Glomerular visceral epithelial cell (primary cell): ENCODE measurements around the gene TBC1D9.

Experiments
- DNase-seq: peaks from one replicate; pipeline ENCODE4 v3.0.0-alpha.2; 2016; ENCODE audit errors: extremely low spot score

TBC1D9 gene

GRCh38 chr4:140720387-140721304 is 35.5 kb downstream of the TBC1D9 start:
- DNase-seq = no peak

- no peak for DNase-seq
These were observed 36.5 kb downstream of the TBC1D9 start for GRCh38 chr4:140719686-140720085.

DNA sequence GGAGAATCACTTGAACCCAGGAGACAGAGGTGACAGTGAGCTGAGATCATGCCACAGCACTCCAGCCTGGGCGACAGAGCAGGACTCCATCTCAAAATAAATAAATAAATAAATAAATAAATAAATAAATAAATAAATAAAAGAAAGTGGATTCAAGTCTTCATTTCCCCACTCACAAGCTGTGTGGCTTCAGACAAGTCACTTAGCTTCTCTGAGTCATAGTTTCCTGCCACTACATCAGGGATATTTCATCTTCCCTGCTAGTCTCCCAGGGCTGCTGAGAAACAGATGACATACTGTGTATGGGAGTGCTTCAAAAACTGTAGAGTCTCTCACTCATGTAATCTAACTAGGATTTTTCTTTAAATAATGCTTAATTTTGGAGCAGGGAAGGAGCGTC is 37.2 kb downstream of the TBC1D9 start:
- DNase-seq = peak; percentile 24

DNA sequence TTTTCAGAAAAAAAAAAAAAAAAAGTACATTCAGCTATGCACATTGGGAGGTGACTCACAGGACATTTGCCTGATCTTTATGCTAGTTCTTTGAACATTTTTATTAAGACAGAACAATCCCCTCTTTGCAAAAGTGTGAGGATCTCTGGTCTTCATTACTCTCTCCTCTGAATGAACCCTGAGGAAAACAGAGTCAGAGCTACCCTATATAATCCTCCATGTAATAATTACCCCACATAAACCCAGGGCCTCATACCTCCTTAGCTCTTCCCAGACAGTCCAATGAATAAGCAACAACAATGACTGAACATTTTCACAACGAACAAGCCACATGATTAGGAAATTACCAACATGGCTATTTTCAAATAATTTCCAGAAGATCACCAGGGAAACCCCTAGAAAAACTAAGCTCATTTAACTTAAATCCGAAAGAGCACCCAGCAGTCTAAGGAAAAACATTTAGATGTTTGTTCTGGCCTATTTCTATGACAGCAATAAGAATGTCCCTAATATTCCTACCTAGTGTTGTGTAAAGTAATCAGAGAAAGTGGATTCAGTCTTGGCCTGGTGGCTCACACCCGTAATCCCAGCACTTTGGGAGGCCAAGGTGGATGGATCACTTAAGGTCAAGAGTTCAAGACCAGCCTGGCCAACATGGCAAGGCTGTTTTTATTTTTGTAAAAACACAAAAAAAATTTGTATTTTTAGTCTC is 37.8 kb downstream of the TBC1D9 start:
- peak; percentile 33 for DNase-seq

DNA sequence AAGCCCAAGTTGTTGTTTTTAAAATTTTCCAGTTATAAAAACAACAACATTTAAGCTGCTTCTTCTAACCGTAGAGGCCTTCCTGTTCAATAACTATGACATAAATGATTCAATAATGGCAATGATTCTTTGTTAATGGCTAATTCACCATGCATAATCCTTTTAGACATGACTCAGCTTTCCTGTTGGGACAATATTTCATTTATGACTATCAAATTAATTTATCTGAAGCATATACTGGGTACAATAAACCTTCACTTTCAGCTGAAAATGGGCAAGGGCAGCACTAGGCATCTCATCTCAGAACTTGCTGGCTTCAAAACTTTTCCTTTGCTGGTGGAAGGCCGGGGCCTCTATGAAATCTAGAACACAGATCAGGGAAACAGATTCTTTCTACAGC is 38.9 kb downstream of the TBC1D9 start:
- DNase-seq = no peak

DNA sequence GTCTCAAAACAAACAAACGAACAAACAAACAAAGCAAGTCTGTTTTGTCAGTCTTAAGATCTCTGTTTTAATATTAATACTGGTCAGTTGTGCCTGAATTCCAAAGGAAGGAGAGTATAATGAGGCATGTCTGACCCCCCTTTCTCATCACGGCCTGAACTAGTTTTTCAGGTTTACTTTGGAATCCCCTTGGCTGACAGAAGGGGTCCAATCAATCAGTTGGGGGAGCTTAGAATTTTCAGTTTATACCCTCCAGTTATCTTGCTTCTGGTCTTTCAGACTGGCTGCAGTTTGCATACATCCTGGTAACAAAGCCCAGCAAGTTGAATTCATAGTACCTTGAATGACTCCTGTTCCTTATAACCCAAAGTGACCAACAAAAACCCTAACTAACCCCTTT is 41.1 kb downstream of the TBC1D9 start:
- DNase-seq = no peak

- DNase-seq = no peak
These were observed 44.3 kb downstream of the TBC1D9 start for GRCh38 chr4:140711910-140712309.

DNA sequence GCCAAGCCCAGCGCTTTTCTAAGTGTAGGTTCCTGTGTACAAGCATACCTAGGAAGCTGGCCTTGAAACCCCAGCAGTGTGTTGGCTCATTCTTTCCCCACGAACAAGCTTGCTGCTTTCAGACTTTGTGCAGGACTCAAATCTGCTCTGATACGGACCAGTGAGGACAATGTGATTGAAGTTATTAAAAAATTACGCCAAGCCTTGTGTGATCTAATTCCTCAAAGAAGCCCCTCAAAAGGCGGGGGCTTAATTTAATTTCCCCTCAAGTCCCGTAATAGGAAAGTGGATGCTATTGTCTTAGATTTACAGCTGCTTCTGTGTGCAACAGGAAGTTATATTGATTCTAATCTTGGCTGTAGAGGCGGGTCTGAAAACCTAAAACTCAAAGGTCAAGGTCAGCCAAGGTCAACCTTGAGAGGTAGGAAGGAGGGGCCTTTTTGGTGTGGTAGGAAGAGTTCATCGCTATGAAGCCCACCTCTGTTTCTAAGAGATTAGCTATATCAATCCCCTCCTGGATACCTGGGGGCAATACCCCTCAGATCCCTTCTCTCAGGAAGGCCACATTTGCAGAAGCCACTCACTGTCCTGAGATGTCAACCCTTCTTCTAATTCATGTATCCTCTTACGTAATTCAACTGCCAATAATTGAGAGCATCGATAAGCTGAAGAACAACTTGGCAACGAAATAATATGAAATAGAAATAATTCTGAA is 45.1 kb downstream of the TBC1D9 start:
- DNase-seq = no peak

DNA sequence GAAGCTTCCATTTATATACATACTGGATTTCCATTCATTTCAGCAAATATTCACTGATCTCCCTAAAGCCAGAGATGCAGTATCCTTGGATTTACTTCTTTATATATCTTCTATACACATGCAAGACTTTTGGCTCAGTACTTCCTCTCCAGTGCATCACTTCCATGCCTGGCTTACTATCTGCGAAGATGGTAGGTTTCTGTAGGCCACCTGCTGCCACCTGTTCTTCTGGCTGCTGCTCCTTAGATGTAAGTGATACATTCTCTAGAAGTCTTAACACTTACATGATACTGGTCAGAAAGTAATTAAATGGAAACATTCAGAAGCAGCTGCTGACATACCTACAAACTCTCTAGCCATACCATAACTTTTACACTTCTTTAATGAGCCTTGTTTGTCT is 48.9 kb downstream of the TBC1D9 start:
- no peak for DNase-seq

DNA sequence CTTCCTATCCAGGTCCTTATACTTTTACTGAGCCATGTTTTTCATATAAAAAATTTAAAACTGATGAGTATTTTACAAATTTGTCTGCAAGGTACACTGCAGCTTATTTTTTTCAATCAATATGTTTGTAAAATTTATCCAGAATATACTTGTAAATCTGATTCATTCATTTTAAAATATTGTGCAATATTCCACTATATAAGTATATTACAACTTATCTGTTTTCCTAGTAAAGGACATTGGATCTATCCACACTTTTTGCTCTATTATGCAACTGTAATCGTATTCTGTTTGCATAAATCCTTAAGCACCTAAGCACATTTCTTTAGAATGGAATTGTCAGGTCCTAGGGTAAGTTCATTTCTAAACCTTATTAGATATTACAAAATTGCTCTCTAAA is 49.5 kb downstream of the TBC1D9 start:
- no peak for DNase-seq

- DNase-seq = no peak
These were observed 49.9 kb downstream of the TBC1D9 start for GRCh38 chr4:140706276-140706625.

- DNase-seq = no peak
These were observed 50.4 kb downstream of the TBC1D9 start for GRCh38 chr4:140705625-140706275.

DNA sequence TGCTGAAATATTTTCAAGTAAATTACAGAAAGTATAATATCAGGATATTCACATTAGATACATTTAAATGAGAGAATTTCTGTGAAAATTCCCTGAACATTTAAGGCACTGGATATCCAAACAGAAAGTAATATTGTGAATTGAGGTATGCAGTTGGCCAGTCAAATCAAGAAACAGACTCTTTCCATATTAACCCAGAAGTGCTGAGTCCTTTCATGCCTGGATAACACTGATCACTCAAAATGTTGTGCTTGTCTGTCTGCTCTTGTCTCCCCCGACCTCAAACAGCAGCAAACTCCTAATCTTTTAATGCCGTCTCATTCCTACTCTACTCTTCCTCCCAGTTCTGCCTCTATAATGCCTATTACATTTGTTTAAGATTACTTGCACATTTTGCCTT is 51.2 kb downstream of the TBC1D9 start:
- no peak for DNase-seq

GRCh38 chr4:140704392-140704960 is 51.7 kb downstream of the TBC1D9 start:
- DNase-seq = no peak

DNA sequence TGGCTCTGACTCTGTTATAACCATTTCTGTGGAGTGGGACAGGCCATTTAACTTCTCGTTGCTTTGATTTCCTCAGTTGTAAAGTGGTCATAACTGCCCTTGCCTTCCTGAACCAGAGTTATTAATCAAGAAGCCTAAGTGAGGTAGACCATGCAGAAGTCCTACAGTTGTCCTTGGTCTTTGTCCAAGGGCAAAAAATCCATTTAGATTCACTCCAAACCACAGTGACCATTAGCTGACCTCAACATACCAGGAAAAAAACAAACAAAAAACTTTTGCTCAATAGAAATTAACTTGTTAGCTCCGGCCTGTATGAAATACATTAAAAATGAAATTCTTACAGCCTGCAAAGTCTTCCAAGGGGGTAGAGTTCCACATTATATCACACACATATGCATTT is 52.7 kb downstream of the TBC1D9 start:
- DNase-seq = no peak

GRCh38 chr4:140702096-140702757 is 54.0 kb downstream of the TBC1D9 start:
- no peak for DNase-seq

GRCh38 chr4:140701071-140701470 is 55.1 kb downstream of the TBC1D9 start:
- no peak for DNase-seq

DNA sequence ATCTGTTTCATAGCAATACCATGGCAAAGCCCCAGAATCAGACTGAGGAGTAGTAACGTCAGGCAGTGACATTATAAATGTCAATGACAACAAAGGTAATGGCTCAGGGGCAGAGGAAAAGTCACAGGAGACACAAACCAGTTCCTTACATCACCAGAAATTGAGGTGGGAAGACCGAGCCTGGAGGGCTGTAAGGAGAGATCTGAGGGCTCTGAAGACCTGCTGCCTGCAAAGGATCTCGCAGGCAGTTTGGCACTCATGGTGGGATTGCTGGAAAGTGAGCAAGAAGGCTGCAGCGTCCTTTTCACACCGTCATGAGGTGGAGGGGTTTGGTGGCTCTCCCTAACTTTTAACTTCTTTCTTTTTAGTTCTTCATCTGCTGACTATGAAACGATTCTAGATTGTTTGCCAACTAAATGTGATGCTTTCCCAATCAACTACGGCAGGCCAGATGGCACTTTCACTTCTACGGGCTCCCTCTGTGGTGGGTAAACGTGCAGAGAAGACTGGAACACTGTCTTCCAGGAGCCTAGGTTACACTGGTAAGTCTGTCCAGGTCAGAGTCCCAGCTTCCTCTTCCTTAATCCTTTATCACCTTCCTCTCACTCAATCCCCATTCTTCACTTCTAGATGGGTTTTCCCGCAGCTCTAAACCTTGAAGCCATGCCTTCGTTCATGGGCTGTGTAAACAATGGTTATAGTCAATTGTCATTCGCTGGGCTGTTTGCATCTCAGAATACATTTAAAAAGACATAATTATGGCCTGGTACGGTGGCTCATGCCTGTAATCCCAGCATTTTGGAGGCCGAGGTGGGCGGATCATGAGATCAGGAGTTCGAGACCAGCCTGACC is 58.2 kb downstream of the TBC1D9 start:
- DNase-seq = no peak

GRCh38 chr4:140695483-140695882 is 60.7 kb downstream of the TBC1D9 start:
- DNase-seq = no peak

DNA sequence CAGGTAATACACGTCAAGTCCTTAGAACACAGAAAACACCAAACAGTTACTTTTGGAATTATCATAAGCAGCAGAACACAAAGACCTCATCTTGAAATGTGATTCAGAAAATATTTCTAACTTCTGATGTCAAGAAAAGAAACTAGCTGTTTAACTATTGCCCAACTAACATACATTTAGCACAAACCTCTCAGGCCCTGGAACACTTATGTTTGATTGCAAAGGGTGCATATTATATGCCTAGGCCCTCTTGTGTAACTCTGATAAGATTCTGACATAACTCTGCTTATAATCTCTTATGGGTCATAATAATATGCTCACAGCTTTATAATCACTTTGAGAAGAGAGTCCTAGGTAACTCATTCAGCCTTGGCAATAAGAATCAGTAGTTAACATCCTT is 62.6 kb downstream of the TBC1D9 start:
- DNase-seq = no peak
